Esophagus (tissue), 2 donors: Measurements from ENCODE around the gene SIPA1L3. TPM values are rescaled to one million over a fixed set of nuclear protein-coding genes. Genes with fewer than 3 reads are reported as not detected.
A peak's percentile ranks its signal among the peaks of the same experiment; 100 is the strongest.

Experiments
- H3K27ac ChIP-seq, 2 donors: one replicate each; pipeline ENCODE4 v1.5.1; 2013; ENCODE audit warnings: low read depth in 2 of 2, mild to moderate bottlenecking in 2 of 2, inconsistent platforms in 1 of 2, low read length in 1 of 2, moderate library complexity in 1 of 2
- H3K27me3 ChIP-seq, 2 donors: one replicate each; pipeline ENCODE4 v1.6.1; 2013; ENCODE audit warnings: low read length in 2 of 2, control low read depth in 1 of 2, mild to moderate bottlenecking in 1 of 2; ENCODE audit not compliant: insufficient read depth in 2 of 2, control insufficient read depth in 1 of 2
- H3K36me3 ChIP-seq, 2 donors: one replicate each; pipeline ENCODE4 v1.6.1; 2013; ENCODE audit warnings: low read length in 1 of 2; ENCODE audit not compliant: control insufficient read depth in 2 of 2, insufficient read depth in 2 of 2
- H3K4me1 ChIP-seq, 2 donors: one replicate each; pipeline ENCODE4 v1.6.1; 2013; ENCODE audit warnings: low read length in 1 of 2; ENCODE audit not compliant: control insufficient read depth in 2 of 2, insufficient read depth in 2 of 2
- H3K4me3 ChIP-seq, 2 donors: one replicate each; pipeline ENCODE4 v1.5.1; 2013; ENCODE audit warnings: low read length in 2 of 2, mild to moderate bottlenecking in 2 of 2, low read depth in 1 of 2, moderate library complexity in 1 of 2
- H3K9me3 ChIP-seq, 2 donors: one replicate each; pipeline ENCODE4 v1.6.1; 2013; ENCODE audit warnings: mild to moderate bottlenecking in 2 of 2, low read depth in 1 of 2, low read length in 1 of 2, moderate library complexity in 1 of 2; ENCODE audit not compliant: control insufficient read depth in 2 of 2, insufficient read depth in 1 of 2
- WGBS, 2 donors: extraction: QIAGEN DNeasy Blood & Tissue Kit; methylation state at CpG; one replicate each; pipeline ENCODE4 v1.1.7; 2013; 5-methylcytosine and 5-hydroxymethylcytosine counted together
- polyA plus RNA-seq, 2 donors: library from polyadenylated mRNA; stranded (reverse); fragments of 200-250 nt; gene quantifications; one replicate each; pipeline ENCODE4 v1.2.3, GENCODE V29; 2013
- donor health status: healthy with polysubstance abuse.
- donor health status: Bipolar disorder and iron deficiency.

SIPA1L3 gene
- polyA plus RNA-seq, 2 donors = 4.1 to 11.0 TPM

- whole genome bisulfite sequencing, 2 donors = 65 to 86% methylated on average over 6 of the region's 6 CpGs
- Histone ChIP-seq H3K27me3 (no peaks in the 10 kb centered on the region), H3K9me3 (no peaks in the 10 kb centered on the region), H3K27ac (no peak overlapping the region), H3K36me3 (peaks cover 5 to 6% of the 10 kb centered on the region in 2 donors), H3K4me1 (no peaks in the 10 kb centered on the region), H3K4me3 (no peak overlapping the region)
Measured at GRCh38 chr19:38093587-38093986, 186.6 kb downstream of the SIPA1L3 start.

DNA sequence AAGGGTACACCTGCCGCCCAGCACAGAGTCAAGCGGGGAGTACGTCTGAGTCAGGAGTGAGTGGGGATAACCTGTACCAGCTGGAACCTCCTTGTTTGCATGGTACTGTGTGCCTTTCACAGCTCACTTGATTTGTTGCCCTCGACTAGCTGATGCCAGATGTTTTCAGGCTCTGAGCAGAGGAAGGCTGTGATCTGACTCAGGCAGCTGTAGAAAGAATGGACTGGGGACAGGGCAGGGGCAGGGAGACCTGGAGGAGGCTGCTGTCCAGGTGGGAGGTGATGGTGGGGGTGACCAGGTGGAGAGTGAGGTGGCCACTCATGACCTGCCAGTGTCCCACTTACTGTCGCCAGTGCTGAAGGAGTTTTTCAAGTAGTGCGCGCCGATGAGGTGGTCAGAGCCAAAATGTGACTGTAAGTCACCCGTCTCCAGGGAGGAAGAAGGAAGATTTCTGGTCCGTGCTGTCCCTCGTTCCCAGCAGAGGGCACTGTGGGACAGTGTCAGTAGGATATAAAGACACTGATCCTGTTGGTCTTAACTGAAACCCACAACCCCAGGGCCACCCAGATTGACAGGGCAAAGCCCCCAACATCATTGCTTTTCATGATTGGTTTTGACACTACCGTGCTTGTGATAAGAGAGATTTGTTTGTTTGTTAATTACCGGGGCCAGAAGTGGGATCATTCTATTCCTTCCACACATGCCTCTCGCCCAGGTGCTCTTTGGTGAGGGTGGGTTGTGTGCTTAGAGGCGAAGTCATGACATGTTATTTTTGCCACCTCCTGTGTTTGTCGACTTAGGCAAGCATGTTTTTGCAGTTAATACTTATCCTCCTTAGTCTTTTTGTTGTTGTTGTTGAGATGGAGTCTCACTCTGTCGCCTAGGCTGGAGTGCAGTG, 188.7 kb downstream of the SIPA1L3 start:
- WGBS, 2 donors = 53 to 54% methylated on average over 17 of the region's 17 CpGs
- H3K27me3 ChIP-seq = no peaks in the 10 kb centered on the region
- H3K36me3 ChIP-seq = peaks cover 5 to 14% of the 10 kb centered on the region in 2 donors
- H3K27ac ChIP-seq = no peak overlapping the region
- H3K4me3 ChIP-seq = no peak overlapping the region
- no peaks in the 10 kb centered on the region for H3K4me1 ChIP-seq
- peaks cover 3 to 6% of the 10 kb centered on the region in 2 donors for H3K9me3 ChIP-seq

DNA sequence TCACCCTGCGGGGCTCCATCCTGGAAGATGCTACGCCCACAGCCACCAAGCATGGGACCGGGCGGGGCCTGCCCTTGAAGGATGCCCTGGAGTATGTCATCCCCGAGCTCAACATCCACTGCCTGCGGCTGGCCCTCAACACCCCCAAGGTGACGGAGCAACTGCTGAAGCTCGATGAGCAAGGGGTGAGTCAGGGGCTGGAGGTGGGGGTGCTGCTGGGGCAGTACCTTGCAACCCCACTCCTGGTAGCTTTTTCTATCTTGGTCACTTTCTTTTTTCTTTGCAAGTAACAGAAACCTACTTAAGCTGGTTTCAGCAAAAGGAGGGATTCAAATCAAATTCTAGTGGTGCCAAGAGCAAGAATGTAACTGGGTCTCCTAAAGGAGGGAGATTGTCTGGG, 193.0 kb downstream of the SIPA1L3 start:
- no peak overlapping the region for H3K27ac ChIP-seq
- peaks cover 5 to 23% of the 10 kb centered on the region in 2 donors for H3K36me3 ChIP-seq
- 98 to 99% methylated on average over 8 of the region's 8 CpGs for WGBS, 2 donors

GRCh38 chr19:38100589-38100988, 193.6 kb downstream of the SIPA1L3 start:
- no peaks in the 10 kb centered on the region for H3K27me3 ChIP-seq
- no peaks in the 10 kb centered on the region for H3K4me1 ChIP-seq
- no peak overlapping the region for H3K4me3 ChIP-seq
- peaks cover 6% of the 10 kb centered on the region in 2 donors for H3K9me3 ChIP-seq
- WGBS, 2 donors = 93 to 98% methylated on average over 3 to 8 of the region's 8 CpGs
- no peak overlapping the region for H3K27ac ChIP-seq
- H3K36me3 ChIP-seq = peaks cover 5 to 23% of the 10 kb centered on the region in 2 donors

More for the DNA sequence above, 193.0 kb downstream of the SIPA1L3 start:
- no peak overlapping the region for H3K4me3 ChIP-seq
- H3K27me3 ChIP-seq = no peaks in the 10 kb centered on the region
- H3K9me3 ChIP-seq = peaks cover 6% of the 10 kb centered on the region in 2 donors
- no peaks in the 10 kb centered on the region for H3K4me1 ChIP-seq

- 96 to 98% methylated on average over 10 of the region's 10 CpGs for WGBS, 2 donors
- Histone ChIP-seq H3K4me1 (peaks cover 0 to 2% of the 10 kb centered on the region in 2 donors), H3K4me3 (no peak overlapping the region), H3K36me3 (peaks cover 5 to 25% of the 10 kb centered on the region in 2 donors), H3K9me3 (peaks cover 6% of the 10 kb centered on the region in 2 donors), H3K27me3 (no peaks in the 10 kb centered on the region), H3K27ac (no peak overlapping the region)
Measured at GRCh38 chr19:38101723-38102122, 194.7 kb downstream of the SIPA1L3 start.

DNA sequence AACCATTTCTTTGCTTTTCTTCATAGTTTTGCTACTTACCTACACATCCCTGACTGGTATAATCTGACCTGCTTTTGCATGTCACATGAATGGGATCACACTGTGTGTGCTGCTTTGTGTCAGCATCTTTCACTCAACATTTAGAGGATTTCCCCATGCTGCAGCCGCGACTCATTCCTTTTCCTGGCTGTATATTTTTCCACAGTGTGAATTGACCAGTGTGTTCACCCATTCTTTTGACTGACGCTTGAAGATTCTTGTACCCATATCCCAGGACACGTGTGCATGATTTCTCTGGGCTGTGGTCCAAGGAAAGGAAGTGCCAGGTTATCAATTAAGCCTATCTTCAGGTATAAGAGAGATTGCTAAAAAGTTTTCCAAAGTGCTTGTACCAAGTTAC, 198.6 kb downstream of the SIPA1L3 start:
- H3K27me3 ChIP-seq = no peaks in the 10 kb centered on the region
- peaks cover 0 to 4% of the 10 kb centered on the region in 2 donors for H3K9me3 ChIP-seq
- peaks cover 0 to 2% of the 10 kb centered on the region in 2 donors for H3K4me1 ChIP-seq
- H3K36me3 ChIP-seq = peaks cover 6 to 20% of the 10 kb centered on the region in 2 donors
- no peak overlapping the region for H3K27ac ChIP-seq
- H3K4me3 ChIP-seq = no peak overlapping the region
- 84 to 90% methylated on average over 4 of the region's 4 CpGs for WGBS, 2 donors

- WGBS, 2 donors = 71 to 74% methylated on average over 4 of the region's 4 CpGs
- Histone ChIP-seq H3K9me3 (peaks cover 0 to 3% of the 10 kb centered on the region in 2 donors), H3K27ac (peak overlapping the region in 1 of 2 donors; percentile 37), H3K4me3 (no peak overlapping the region), H3K27me3 (no peaks in the 10 kb centered on the region), H3K36me3 (peaks cover 10 to 18% of the 10 kb centered on the region in 2 donors), H3K4me1 (peaks cover 0 to 2% of the 10 kb centered on the region in 2 donors)
Measured at GRCh38 chr19:38107129-38107528, 200.1 kb downstream of the SIPA1L3 start.

DNA sequence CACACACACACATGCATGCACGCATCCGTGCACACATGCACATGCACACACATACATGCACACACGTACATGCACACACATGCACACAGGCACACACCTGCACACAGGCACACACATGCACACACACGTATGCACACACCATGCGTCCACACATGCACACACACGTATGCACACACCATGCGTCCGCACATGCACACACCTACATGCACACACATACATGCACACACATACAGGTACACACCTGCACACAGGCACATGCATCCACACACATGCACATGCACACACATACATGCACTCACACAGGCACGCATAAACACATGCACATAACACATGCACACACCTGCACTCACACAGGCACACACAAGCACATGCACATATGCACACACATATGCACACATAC, 204.9 kb downstream of the SIPA1L3 start:
- H3K9me3 ChIP-seq = peaks cover 0 to 3% of the 10 kb centered on the region in 2 donors
- no peak overlapping the region for H3K27ac ChIP-seq
- no peaks in the 10 kb centered on the region for H3K4me1 ChIP-seq
- H3K4me3 ChIP-seq = no peak overlapping the region
- H3K36me3 ChIP-seq = peaks cover 8 to 17% of the 10 kb centered on the region in 2 donors
- H3K27me3 ChIP-seq = no peaks in the 10 kb centered on the region
- 97 to 99% methylated on average over 9 of the region's 9 CpGs for WGBS, 2 donors

GRCh38 chr19:38114651-38115050, 207.6 kb downstream of the SIPA1L3 start:
- Histone ChIP-seq H3K36me3 (peaks cover 10 to 21% of the 10 kb centered on the region in 2 donors), H3K27ac (no peak overlapping the region), H3K4me3 (no peak overlapping the region), H3K9me3 (peaks cover 0 to 5% of the 10 kb centered on the region in 2 donors), H3K27me3 (no peaks in the 10 kb centered on the region), H3K4me1 (no peaks in the 10 kb centered on the region)
- WGBS, 2 donors = 92 to 95% methylated on average over 12 of the region's 12 CpGs
